D341Med (cell line): ENCODE results near the gene ERC1.
"Not testable (repeated sequence)": the region's sequence is repeated elsewhere in the genome, so short reads cannot be mapped to it uniquely, and the experiment has no call there.

Source experiments
- DNase-seq: peaks from one replicate; pipeline ENCODE4 v3.0.0; 2012; ENCODE audit warnings: low spot score

ERC1 gene

GRCh38 chr12:1130164-1130563, 139.1 kb downstream of the ERC1 start:
- DNase-seq, result no peak

- no peak for DNase-seq
These were observed 139.5 kb downstream of the ERC1 start for GRCh38 chr12:1130571-1130970.

- no peak for DNase-seq
These were observed 140.8 kb downstream of the ERC1 start for GRCh38 chr12:1131811-1132224.

- no peak for DNase-seq
These were observed 141.3 kb downstream of the ERC1 start for GRCh38 chr12:1132311-1132710.

GRCh38 chr12:1138691-1139090, 147.7 kb downstream of the ERC1 start:
- no peak for DNase-seq

GRCh38 chr12:1146758-1147157, 155.7 kb downstream of the ERC1 start:
- DNase-seq, result not testable (repeated sequence)

GRCh38 chr12:1147821-1148220, 156.8 kb downstream of the ERC1 start:
- no peak for DNase-seq

- DNase-seq, result no peak
These were observed 166.0 kb downstream of the ERC1 start for GRCh38 chr12:1157046-1157445.

- no peak for DNase-seq
These were observed 170.2 kb downstream of the ERC1 start for GRCh38 chr12:1161197-1161596.

- peak; percentile 60 for DNase-seq
These were observed 171.2 kb downstream of the ERC1 start for GRCh38 chr12:1162081-1162760.

- no peak for DNase-seq
These were observed 176.8 kb downstream of the ERC1 start for GRCh38 chr12:1167784-1168183.

GRCh38 chr12:1170411-1170810, 179.4 kb downstream of the ERC1 start:
- DNase-seq, result no peak

GRCh38 chr12:1171657-1172408, 180.8 kb downstream of the ERC1 start:
- peak; percentile 51 for DNase-seq

- DNase-seq, result no peak
These were observed 183.0 kb downstream of the ERC1 start for GRCh38 chr12:1173781-1174617.

GRCh38 chr12:1174659-1175058, 183.6 kb downstream of the ERC1 start:
- DNase-seq, result no peak

GRCh38 chr12:1176191-1176590, 185.2 kb downstream of the ERC1 start:
- no peak for DNase-seq

- DNase-seq, result no peak
These were observed 188.1 kb downstream of the ERC1 start for GRCh38 chr12:1179128-1179527.

GRCh38 chr12:1182069-1182468, 191.0 kb downstream of the ERC1 start:
- no peak for DNase-seq

- DNase-seq, result no peak
These were observed 193.4 kb downstream of the ERC1 start for GRCh38 chr12:1184402-1184801.

- DNase-seq, result no peak
These were observed 194.6 kb downstream of the ERC1 start for GRCh38 chr12:1185460-1186182.

GRCh38 chr12:1186298-1186697, 195.3 kb downstream of the ERC1 start:
- DNase-seq, result no peak

GRCh38 chr12:1188016-1188415, 197.0 kb downstream of the ERC1 start:
- DNase-seq, result no peak
